Stomach (tissue), 4 donors: ENCODE measurements around the gene ARHGAP10.

ENCODE experiments used
- EP300 ChIP-seq: sonication (generic); formaldehyde crosslinking; IDR thresholded peaks from one replicate; pipeline ENCODE4 v1.6.1; 2017; ENCODE audit warnings: antibody characterized with exemption
- POLR2A ChIP-seq, 4 donors: fragments of 450-650 bp; IDR thresholded peaks; one replicate each; pipeline ENCODE4 v1.6.1; 2016; ENCODE audit warnings: antibody characterized with exemption in 4 of 4, control low read depth in 2 of 4, mild to moderate bottlenecking in 1 of 4, moderate library complexity in 1 of 4

DNA sequence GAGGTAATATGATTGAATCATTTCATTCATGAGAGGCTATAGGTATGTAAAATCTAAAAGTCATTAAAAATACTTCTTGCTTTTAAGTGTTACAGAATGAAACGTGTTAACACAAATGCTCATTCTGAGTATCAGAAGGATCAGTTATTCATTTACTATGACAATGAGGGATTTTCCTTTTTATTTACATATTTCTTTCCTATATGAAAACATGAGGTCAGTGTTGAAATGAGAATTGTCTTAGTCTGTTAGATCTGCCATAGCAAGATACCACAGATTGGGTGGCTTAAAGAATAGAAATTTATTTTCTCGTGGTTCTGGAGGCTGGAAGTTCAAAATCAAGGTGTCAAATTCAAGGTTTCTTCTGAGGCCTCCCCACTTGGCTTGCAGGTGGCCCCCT, 181.2 kb downstream of the ARHGAP10 start:
- TF ChIP-seq POLR2A (IDR thresholded peaks at IDR 0.05) (no peak), EP300 (no peak)
